ENCODE measurements around the gene VGLL4. TPM values are rescaled to one million over a fixed set of nuclear protein-coding genes. Genes with fewer than 3 reads are reported as not detected.
A peak's percentile ranks its signal among the peaks of the same experiment; 100 is the strongest.

The VGLL4 gene
- polyA plus RNA-seq, 3 donors, result 8.5 to 13.2 (median 10.0) TPM

DNA sequence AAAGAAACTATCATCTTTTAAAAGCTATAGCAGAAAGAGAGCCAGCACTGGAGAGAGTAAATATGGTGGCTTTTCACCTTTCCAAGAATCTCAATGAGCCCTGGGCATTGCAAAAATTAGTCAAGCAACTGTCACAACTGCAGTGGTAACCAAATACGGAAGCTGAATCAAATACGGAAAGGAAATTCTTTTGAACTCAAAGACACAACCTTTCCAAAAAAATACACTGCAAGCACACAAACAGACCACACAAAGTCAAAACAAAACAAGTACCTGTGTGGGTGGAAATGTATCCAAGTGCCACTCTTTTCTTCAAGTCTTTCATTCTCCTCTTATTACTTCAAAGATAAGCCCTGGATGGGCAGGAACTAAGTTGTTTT is 17.6 kb downstream of the VGLL4 start:
- no CpG with 5 or more reads among the region's 2 CpGs for WGBS (ENCODE audit: insufficient coverage)
- Histone ChIP-seq H4K20me1 (ENCODE audit: insufficient read depth, low read length) (peaks cover 96% of the 10 kb centered on the region), H3K27me3 (ENCODE audit: control insufficient read depth in 2 of 2, insufficient read depth in 2 of 2, low read length in 2 of 2) (no peaks in the 10 kb centered on the region), H3K9me3 (replicated peaks in 1 of 2; ENCODE audit: control insufficient read depth in 1 of 2, insufficient read depth in 1 of 2, low read length in 2 of 2) (no peaks in the 10 kb centered on the region), H3K4me1 (ENCODE audit: control insufficient read depth in 1 of 2, insufficient read depth in 2 of 2, low read length in 2 of 2) (peaks cover 3 to 16% of the 10 kb centered on the region in 2 donors), H2AFZ (ENCODE audit: insufficient read depth, low read depth, low read length, poor library complexity, severe bottlenecking) (no peak overlapping the region), H3K4me2 (replicated peaks; ENCODE audit: extremely low read depth, low read length, poor library complexity, severe bottlenecking) (no peak overlapping the region), H3K9ac (ENCODE audit: insufficient read depth, low read length, poor library complexity, severe bottlenecking) (no peak overlapping the region), H3K36me3 (replicated peaks in 1 of 2; ENCODE audit: control insufficient read depth in 1 of 2, insufficient read depth in 2 of 2, low read length in 2 of 2) (no peaks in the 10 kb centered on the region), H3K4me3 (replicated peaks in 1 of 3; ENCODE audit: low read depth in 2 of 3, low read length in 3 of 3) (no peak overlapping the region), H3K27ac (ENCODE audit: low read depth in 1 of 2, low read length in 2 of 2) (peak overlapping the region in 1 of 2 donors; percentile 14), H3K79me2 (ENCODE audit: insufficient read depth, low read length) (peaks cover 100% of the 10 kb centered on the region)
- H3K27me3 Mint-ChIP-seq (ENCODE audit: low read depth in 3 of 3), result no peaks in the 10 kb centered on the region
- TF ChIP-seq, protein P1, sequence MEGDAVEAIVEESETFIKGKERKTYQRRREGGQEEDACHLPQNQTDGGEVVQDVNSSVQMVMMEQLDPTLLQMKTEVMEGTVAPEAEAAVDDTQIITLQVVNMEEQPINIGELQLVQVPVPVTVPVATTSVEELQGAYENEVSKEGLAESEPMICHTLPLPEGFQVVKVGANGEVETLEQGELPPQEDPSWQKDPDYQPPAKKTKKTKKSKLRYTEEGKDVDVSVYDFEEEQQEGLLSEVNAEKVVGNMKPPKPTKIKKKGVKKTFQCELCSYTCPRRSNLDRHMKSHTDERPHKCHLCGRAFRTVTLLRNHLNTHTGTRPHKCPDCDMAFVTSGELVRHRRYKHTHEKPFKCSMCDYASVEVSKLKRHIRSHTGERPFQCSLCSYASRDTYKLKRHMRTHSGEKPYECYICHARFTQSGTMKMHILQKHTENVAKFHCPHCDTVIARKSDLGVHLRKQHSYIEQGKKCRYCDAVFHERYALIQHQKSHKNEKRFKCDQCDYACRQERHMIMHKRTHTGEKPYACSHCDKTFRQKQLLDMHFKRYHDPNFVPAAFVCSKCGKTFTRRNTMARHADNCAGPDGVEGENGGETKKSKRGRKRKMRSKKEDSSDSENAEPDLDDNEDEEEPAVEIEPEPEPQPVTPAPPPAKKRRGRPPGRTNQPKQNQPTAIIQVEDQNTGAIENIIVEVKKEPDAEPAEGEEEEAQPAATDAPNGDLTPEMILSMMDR (IDR thresholded peaks at IDR 0.05), result no peak
- no peak overlapping the region for H3K4me3 Mint-ChIP-seq
- peaks cover 0 to 1% (median 0%) of the 10 kb centered on the region in 7 donors for H3K9me3 Mint-ChIP-seq
- peaks cover 49% of the 10 kb centered on the region for H3K4me1 Mint-ChIP-seq
- H3K36me3 Mint-ChIP-seq, result peaks cover 2 to 5% of the 10 kb centered on the region in 2 donors
- intact Hi-C loops (cut with micrococcal nuclease), result no loop called here
- peak overlapping the region in 2 of 7 donors; percentile 25 to 75 for H3K27ac Mint-ChIP-seq
- no peak for DNase-seq

DNA sequence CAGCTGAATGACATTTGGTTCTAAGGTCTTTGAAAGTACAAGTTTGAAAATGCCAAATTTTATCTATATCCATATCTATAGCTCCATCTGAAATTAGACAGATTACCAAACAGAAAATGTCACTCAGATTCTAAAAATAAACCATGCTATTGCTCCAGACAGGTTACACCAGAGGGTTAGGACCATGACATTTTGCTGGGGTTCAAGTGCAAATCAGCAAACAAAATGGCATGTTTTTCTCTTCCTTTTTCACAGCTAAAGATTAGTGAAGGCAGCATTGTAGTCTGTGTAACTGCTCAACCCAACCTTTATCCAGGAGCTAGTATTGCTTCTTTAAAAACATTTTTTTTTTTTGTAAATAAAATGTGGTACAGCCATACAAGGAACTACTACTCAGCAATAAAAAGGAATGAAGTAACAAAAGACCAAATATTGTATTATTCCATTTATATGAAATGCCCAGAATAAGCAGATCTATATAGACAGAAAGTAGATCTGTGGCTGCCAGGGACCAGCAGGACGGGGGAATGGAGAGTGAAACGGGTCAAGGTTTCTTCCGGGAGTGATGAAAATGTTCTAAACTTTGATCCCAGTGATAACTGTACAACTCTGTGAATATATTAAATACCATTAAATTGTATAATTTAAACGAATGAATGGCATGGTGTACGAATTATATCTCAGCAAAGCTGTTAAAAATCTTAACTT is 18.2 kb downstream of the VGLL4 start:
- Histone ChIP-seq H3K4me3 (replicated peaks in 1 of 3; ENCODE audit: low read depth in 2 of 3, low read length in 3 of 3) (no peak overlapping the region), H3K36me3 (replicated peaks in 1 of 2; ENCODE audit: control insufficient read depth in 1 of 2, insufficient read depth in 2 of 2, low read length in 2 of 2) (no peaks in the 10 kb centered on the region), H3K4me2 (replicated peaks; ENCODE audit: extremely low read depth, low read length, poor library complexity, severe bottlenecking) (no peak overlapping the region), H3K27me3 (ENCODE audit: control insufficient read depth in 2 of 2, insufficient read depth in 2 of 2, low read length in 2 of 2) (no peaks in the 10 kb centered on the region), H3K4me1 (ENCODE audit: control insufficient read depth in 1 of 2, insufficient read depth in 2 of 2, low read length in 2 of 2) (peaks cover 3 to 16% of the 10 kb centered on the region in 2 donors), H3K9ac (ENCODE audit: insufficient read depth, low read length, poor library complexity, severe bottlenecking) (no peak overlapping the region), H3K79me2 (ENCODE audit: insufficient read depth, low read length) (peaks cover 100% of the 10 kb centered on the region), H2AFZ (ENCODE audit: insufficient read depth, low read depth, low read length, poor library complexity, severe bottlenecking) (no peak overlapping the region), H3K27ac (ENCODE audit: low read depth in 1 of 2, low read length in 2 of 2) (no peak overlapping the region), H4K20me1 (ENCODE audit: insufficient read depth, low read length) (peaks cover 96% of the 10 kb centered on the region), H3K9me3 (replicated peaks in 1 of 2; ENCODE audit: control insufficient read depth in 1 of 2, insufficient read depth in 1 of 2, low read length in 2 of 2) (no peaks in the 10 kb centered on the region)
- WGBS (ENCODE audit: insufficient coverage), result no CpG with 5 or more reads among the region's 5 CpGs
- Mint-ChIP-seq H3K27ac (peak overlapping the region in 2 of 7 donors; percentile 25 to 46), H3K4me3 (no peak overlapping the region), H3K36me3 (peaks cover 2 to 5% of the 10 kb centered on the region in 2 donors), H3K4me1 (peaks cover 51% of the 10 kb centered on the region), H3K9me3 (peaks cover 0 to 1% (median 0%) of the 10 kb centered on the region in 7 donors), H3K27me3 (ENCODE audit: low read depth in 3 of 3) (no peaks in the 10 kb centered on the region)
- intact Hi-C loops (cut with micrococcal nuclease), result no loop called here
- TF ChIP-seq, protein P1 (IDR thresholded peaks at IDR 0.05), result no peak
- DNase-seq, result no peak
